Thyroid gland (tissue), 4 donors: Measurements from ENCODE around the gene NRG3.

Source experiments
- POLR2A ChIP-seq, 2 donors: fragments of 450-650 bp; IDR thresholded peaks; one replicate each; pipeline ENCODE4 v1.6.1; 2017; ENCODE audit warnings: antibody characterized with exemption in 2 of 2, mild to moderate bottlenecking in 2 of 2, moderate library complexity in 1 of 2
- TF ChIP-seq, protein P1 (sequence below), 6 experiments: fragments of 200-600 bp in 3 of 6; fragments of 450-650 bp in 3 of 6; sonication (generic) in 3 of 6; IDR thresholded peaks; one replicate each; pipeline ENCODE4 v1.5.1; 2016 to 2019; ENCODE audit warnings: antibody characterized with exemption in 6 of 6, mild to moderate bottlenecking in 2 of 6, inconsistent platforms in 1 of 6, moderate library complexity in 1 of 6

DNA sequence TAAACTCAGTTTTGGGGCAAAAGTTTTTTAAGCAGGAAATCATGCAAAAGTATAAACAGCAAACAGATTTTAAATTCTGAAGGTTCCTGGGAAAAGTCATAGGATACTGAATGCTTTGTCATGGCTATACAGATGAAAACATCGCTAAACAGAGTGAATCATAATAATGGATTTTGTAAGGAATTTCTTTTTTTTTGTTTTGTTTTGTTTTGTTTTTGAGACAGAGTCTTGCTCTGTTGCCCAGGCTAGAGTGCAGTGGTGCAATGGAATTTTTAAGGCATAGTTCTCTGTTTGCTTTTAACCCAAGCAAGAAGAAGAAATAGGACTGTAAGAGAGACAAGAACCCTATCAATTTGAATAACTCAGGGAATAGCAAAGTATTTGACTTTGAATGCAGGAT, 285.3 kb downstream of the NRG3 start:
- TF ChIP-seq POLR2A (IDR thresholded peaks at IDR 0.05), result no peak
- TF ChIP-seq, protein P1, sequence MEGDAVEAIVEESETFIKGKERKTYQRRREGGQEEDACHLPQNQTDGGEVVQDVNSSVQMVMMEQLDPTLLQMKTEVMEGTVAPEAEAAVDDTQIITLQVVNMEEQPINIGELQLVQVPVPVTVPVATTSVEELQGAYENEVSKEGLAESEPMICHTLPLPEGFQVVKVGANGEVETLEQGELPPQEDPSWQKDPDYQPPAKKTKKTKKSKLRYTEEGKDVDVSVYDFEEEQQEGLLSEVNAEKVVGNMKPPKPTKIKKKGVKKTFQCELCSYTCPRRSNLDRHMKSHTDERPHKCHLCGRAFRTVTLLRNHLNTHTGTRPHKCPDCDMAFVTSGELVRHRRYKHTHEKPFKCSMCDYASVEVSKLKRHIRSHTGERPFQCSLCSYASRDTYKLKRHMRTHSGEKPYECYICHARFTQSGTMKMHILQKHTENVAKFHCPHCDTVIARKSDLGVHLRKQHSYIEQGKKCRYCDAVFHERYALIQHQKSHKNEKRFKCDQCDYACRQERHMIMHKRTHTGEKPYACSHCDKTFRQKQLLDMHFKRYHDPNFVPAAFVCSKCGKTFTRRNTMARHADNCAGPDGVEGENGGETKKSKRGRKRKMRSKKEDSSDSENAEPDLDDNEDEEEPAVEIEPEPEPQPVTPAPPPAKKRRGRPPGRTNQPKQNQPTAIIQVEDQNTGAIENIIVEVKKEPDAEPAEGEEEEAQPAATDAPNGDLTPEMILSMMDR (IDR thresholded peaks at IDR 0.05), result no peak
